A673 (cell line): Measurements from ENCODE around the gene PSG1. TPM values are rescaled to one million over a fixed set of nuclear protein-coding genes. Genes with fewer than 3 reads are reported as not detected.
"Not testable (repeated sequence)": the region's sequence is repeated elsewhere in the genome, so short reads cannot be mapped to it uniquely, and the experiment has no call there.

Experiments
- BruUV-seq: library from RNA; stranded (reverse); fragments of 400-500 nt; replicated peaks from 2 replicates; lab custom pipeline; 2021; lab: Mats Ljungman, UMichigan
- CTCF ChIA-PET: fragments of 300-600 bp; sonication (Branson Sonifier 250); formaldehyde crosslinking; loops from one replicate; lab custom pipeline; 2022; ENCODE audit warnings: antibody characterized with exemption; lab: Charles Lee
- POLR2A ChIA-PET: fragments of 300-600 bp; sonication (Branson Sonifier 250); formaldehyde crosslinking; loops from one replicate; lab custom pipeline; 2022; ENCODE audit warnings: antibody characterized with exemption; ENCODE audit not compliant: low non-redundant PET; lab: Charles Lee
- DNase-seq: peaks from one replicate; pipeline ENCODE4 v3.0.0-alpha.2; 2015; ENCODE audit warnings: low spot score
- H3K27ac ChIP-seq: fragments of 200-600 bp; sonication (generic); 2 replicates; pipeline ENCODE4 v1.5.1; 2016; ENCODE audit warnings: mixed run types, low read depth, mild to moderate bottlenecking, mixed read lengths, antibody characterized with exemption, low read length; ENCODE audit not compliant: poor library complexity, severe bottlenecking
- H3K27me3 ChIP-seq: fragments of 200-600 bp; sonication (generic); replicated peaks from 2 replicates; pipeline ENCODE4 v1.6.1; 2017; ENCODE audit warnings: mixed run types, low read depth, mild to moderate bottlenecking, mixed read lengths, antibody characterized with exemption, low read length; ENCODE audit not compliant: insufficient read depth, poor library complexity
- H3K36me3 ChIP-seq: fragments of 200-600 bp; sonication (generic); 2 replicates; pipeline ENCODE4 v1.6.1; 2016; ENCODE audit warnings: mixed run types, mild to moderate bottlenecking, mixed read lengths, antibody characterized with exemption, low read length; ENCODE audit not compliant: insufficient read depth, poor library complexity, severe bottlenecking
- H3K4me1 ChIP-seq: fragments of 200-600 bp; sonication (generic); 2 replicates; pipeline ENCODE4 v1.6.1; 2017; ENCODE audit warnings: mixed run types, mild to moderate bottlenecking, mixed read lengths, antibody characterized with exemption, low read length; ENCODE audit not compliant: insufficient read depth, poor library complexity, severe bottlenecking
- H3K4me3 ChIP-seq: fragments of 200-600 bp; sonication (generic); 2 replicates; pipeline ENCODE4 v1.5.1; 2016; ENCODE audit warnings: low read depth, mixed run types, mild to moderate bottlenecking, mixed read lengths, low read length; ENCODE audit not compliant: poor library complexity, severe bottlenecking
- H3K9me3 ChIP-seq: fragments of 200-600 bp; sonication (generic); 2 replicates; pipeline ENCODE4 v1.6.1; 2016; ENCODE audit warnings: mixed run types, low read depth, mild to moderate bottlenecking, mixed read lengths, antibody characterized with exemption, low read length; ENCODE audit not compliant: poor library complexity, severe bottlenecking
- EZH2 ChIP-seq: fragments of 200-600 bp; sonication (generic); IDR thresholded peaks from 2 replicates; pipeline ENCODE4 v1.6.1; 2017; ENCODE audit warnings: borderline replicate concordance, low read depth, mild to moderate bottlenecking, mixed read lengths, antibody characterized with exemption, low read length; ENCODE audit not compliant: poor library complexity, severe bottlenecking
- intact Hi-C: fragments of 100-400 bp; cut with micrococcal nuclease; formaldehyde crosslinking; loops from one replicate; pipeline ENCODE4 v1.10.0; 2022; ENCODE audit not compliant: unreplicated experiment
- total RNA-seq: library from RNA; stranded (reverse); gene quantifications from 2 replicates; pipeline ENCODE4 v1.2.3, GENCODE V29; 2021
- TF ChIP-seq, protein P1 (sequence below): fragments of 300-800, 200-600 bp; sonication (generic); conservative IDR thresholded peaks from 2 replicates; pipeline ENCODE4 v1.5.1; 2017; ENCODE audit warnings: low read depth, mild to moderate bottlenecking, antibody characterized with exemption, low read length, moderate library complexity, mixed read lengths

PSG1 gene
- total RNA-seq, 1 experiment from 2014 or later, result not detected

DNA sequence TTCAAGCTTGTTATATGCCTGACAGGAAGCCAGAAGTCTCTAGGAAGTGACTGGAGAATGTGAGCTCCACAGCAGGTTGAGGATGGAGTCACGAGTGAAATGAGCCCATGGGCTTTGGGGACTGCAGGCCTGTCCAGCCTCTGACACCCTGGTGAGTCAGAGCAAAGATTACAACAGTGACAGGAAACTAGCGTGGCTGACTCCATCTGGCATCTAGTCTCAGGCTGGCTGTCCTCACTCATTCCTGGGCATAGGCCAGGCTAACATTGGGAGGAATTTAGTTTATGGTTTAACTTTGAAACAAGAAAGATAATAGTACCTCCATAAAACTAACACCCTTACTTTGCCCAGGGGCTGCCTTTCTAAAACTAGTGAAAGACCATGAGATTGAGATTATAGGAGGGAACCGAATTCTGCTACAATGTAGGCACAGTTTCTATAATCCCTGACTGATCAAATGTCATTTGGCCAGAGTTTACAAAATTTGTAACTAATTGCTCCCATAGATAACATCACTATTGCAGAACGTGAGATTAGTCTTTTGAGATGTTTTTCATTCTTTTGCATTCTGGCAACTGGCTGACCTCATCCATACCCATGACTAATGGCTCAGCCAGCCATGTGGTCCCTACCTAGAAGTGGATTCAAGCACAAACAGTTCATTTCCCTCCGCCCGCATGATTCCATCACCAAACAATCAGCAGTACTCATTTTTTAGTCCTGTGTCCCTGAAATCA lies 28.4 kb downstream of the PSG1 start:
- no peak overlapping the region for H3K27ac ChIP-seq
- no peaks in the 10 kb centered on the region for H3K27me3 ChIP-seq
- no peak overlapping the region for H3K4me3 ChIP-seq
- TF ChIP-seq, protein P1, sequence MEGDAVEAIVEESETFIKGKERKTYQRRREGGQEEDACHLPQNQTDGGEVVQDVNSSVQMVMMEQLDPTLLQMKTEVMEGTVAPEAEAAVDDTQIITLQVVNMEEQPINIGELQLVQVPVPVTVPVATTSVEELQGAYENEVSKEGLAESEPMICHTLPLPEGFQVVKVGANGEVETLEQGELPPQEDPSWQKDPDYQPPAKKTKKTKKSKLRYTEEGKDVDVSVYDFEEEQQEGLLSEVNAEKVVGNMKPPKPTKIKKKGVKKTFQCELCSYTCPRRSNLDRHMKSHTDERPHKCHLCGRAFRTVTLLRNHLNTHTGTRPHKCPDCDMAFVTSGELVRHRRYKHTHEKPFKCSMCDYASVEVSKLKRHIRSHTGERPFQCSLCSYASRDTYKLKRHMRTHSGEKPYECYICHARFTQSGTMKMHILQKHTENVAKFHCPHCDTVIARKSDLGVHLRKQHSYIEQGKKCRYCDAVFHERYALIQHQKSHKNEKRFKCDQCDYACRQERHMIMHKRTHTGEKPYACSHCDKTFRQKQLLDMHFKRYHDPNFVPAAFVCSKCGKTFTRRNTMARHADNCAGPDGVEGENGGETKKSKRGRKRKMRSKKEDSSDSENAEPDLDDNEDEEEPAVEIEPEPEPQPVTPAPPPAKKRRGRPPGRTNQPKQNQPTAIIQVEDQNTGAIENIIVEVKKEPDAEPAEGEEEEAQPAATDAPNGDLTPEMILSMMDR, result no peak
- TF ChIP-seq EZH2, result no peak
- peak; percentile 11 for DNase-seq
- POLR2A ChIA-PET, result no interaction called here
- no peaks in the 10 kb centered on the region for H3K4me1 ChIP-seq
- intact Hi-C loops, result no loop called here
- H3K36me3 ChIP-seq, result no peaks in the 10 kb centered on the region
- CTCF ChIA-PET, result no interaction called here
- BruUV-seq, result no TSS peak
- no peaks in the 10 kb centered on the region for H3K9me3 ChIP-seq

DNA sequence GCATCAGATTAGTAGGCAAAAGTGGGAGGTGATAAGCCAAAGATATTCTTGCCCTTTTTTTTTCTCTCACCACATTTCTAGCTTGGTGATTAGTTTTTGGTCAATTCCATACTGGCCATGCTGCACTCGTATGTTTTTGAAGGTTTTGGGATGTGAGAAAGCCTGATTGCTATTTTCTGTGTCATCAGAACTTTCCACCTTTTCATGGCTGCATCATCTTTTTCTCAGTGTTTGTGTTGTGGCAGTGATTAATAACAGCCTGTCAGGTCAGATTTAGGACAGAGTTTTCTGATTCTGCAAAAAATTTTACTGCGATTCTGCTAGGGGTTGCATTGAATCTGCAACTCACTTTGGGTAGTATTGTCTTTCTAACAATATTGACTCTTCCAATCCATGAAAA lies 32.9 kb downstream of the PSG1 start:
- DNase-seq, result no peak
- H3K4me1 ChIP-seq, result no peaks in the 10 kb centered on the region
- H3K4me3 ChIP-seq, result no peak overlapping the region
- TF ChIP-seq, protein P1, result no peak
- no peak for TF ChIP-seq EZH2
- intact Hi-C loops, result no loop called here
- ChIA-PET CTCF (no interaction called here), POLR2A (no interaction called here)
- no peak overlapping the region for H3K27ac ChIP-seq
- no peaks in the 10 kb centered on the region for H3K9me3 ChIP-seq
- H3K36me3 ChIP-seq, result no peaks in the 10 kb centered on the region
- BruUV-seq, result no TSS peak
- H3K27me3 ChIP-seq, result peaks cover 2% of the 10 kb centered on the region

DNA sequence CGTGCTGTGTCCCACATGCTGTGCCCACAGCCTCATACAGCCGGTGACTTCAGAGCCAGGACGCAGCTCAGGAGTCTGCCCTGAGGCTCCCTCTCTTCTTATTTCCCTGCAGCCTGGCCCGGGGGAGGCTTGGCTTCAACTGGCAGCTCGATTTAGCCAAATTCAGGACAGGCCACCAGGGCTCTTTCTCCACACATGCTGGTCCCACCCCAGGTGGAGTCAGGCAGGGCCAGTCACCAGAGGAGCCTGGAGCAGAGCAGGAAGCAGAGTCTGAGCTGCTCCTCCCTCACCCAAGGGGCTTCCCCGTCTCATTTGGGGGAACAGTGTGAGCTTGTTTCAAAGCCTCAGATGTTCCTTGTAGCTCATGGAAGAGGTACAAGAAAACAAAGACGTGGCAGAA lies 35.9 kb downstream of the PSG1 start:
- H3K9me3 ChIP-seq, H3K4me1 ChIP-seq, BruUV-seq, H3K27ac ChIP-seq, CTCF ChIA-PET, POLR2A ChIA-PET, intact Hi-C loops, H3K36me3 ChIP-seq, H3K27me3 ChIP-seq, H3K4me3 ChIP-seq, DNase-seq: not testable (repeated sequence)

DNA sequence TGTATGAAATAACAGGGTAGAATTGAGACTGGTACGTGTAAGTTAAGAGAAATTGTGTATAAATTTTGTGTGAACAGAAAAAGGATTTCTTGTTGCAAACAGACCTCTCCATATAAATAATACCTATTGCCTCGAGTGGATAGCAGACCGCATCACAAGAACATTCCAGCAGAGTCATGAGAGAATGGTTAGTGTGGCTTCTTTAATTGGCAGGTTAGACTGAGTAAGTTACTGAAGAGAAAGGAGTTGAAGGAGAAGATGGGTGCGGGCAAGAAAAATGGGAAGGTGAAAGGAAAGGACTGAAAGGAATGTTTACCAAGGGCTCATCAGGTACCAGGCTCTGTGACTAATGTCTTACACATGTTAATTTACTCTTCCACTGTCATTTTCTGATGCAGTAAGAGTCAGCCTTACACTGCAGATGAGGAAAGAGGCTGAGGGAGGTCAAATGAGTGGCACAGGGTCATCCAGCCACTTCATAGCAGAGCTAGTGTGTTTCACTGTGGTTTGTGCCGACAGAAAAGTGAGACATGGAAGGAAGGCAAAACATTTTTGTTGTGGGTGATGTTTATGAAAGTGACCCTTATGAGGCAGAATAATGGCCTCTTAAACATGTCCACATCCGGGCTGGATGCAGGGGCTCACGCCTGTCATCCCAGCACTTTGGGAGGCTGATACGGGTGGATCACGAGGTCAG lies 46.6 kb downstream of the PSG1 start:
- DNase-seq, H3K27ac ChIP-seq, H3K36me3 ChIP-seq, POLR2A ChIA-PET, H3K4me3 ChIP-seq, H3K9me3 ChIP-seq, BruUV-seq, H3K4me1 ChIP-seq, H3K27me3 ChIP-seq, intact Hi-C loops, CTCF ChIA-PET: not testable (repeated sequence)

DNA sequence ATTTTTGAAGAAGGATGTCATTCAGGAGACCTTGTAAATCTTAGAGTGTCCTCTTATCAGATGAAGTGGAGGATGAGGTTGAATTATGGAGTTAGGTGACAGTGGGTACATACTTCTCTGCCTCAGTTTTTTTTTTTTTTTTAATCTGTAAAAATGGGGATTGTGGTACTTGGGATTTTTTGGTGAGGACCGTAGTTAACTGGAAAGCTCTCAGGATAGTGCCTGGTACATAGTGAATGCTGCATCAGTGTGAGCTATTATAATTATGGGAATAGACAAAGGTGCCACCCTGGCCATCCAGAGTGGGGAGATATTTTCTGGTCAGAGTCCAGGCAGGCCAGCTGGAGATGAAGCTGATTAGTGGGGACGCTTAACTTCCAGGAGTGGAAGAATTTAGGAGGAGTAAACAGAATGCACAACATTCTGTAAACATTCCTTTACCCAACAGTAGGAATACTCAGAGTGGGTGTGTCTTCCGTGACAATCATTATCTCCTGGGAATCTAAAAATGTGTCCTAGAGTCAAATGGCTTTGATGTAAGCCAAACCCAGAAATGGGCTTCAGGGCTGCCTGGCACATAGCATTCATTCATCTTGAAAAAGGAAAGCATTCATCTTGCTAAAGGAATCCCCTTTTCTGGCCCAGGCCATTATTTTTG lies 47.4 kb downstream of the PSG1 start:
- CTCF ChIA-PET, BruUV-seq: not testable (repeated sequence)

More for the DNA sequence above, 47.4 kb downstream of the PSG1 start:
- H3K36me3 ChIP-seq, DNase-seq, intact Hi-C loops, H3K27ac ChIP-seq, H3K4me1 ChIP-seq, H3K9me3 ChIP-seq, H3K27me3 ChIP-seq, POLR2A ChIA-PET, H3K4me3 ChIP-seq: not testable (repeated sequence)
